Heart right ventricle (tissue), 16 donors: ENCODE data around the gene PPIE. TPM values are rescaled to one million over a fixed set of nuclear protein-coding genes. Genes with fewer than 3 reads are reported as not detected.

ENCODE experiments used
- ATAC-seq, 8 donors: fragments of 200-7000 bp; cut with Tn5 transposase; one replicate each; pipeline ENCODE4 v1.9.1; 2020; ENCODE audit warnings: mild to moderate bottlenecking in 8 of 8, moderate library complexity in 8 of 8, moderate number of reproducible peaks in 1 of 8
- DNase-seq, 2 donors: peaks; one replicate each; pipeline ENCODE4 v3.0.0-alpha.2; 2020
- H3K27ac ChIP-seq, 10 donors: fragments of 200-600 bp; sonication (generic) in 2 of 10; one replicate each; pipeline versions ENCODE4 v1.5.0 to v1.8.0; 2020 to 2022; ENCODE audit warnings: mild to moderate bottlenecking in 3 of 10
- H3K27me3 ChIP-seq, 7 donors: fragments of 200-600 bp; one replicate each; pipeline ENCODE4 v1.8.0; 2021 to 2022; ENCODE audit warnings: mild to moderate bottlenecking in 2 of 7
- H3K36me3 ChIP-seq, 9 donors: fragments of 200-600 bp; sonication (generic) in 1 of 9; one replicate each; pipeline versions ENCODE4 v1.5.0 to v1.8.0; 2020 to 2022; ENCODE audit warnings: mild to moderate bottlenecking in 2 of 9
- H3K4me1 ChIP-seq, 9 donors: fragments of 200-600 bp; sonication (generic) in 1 of 9; one replicate each; pipeline versions ENCODE4 v1.5.0 to v1.8.0; 2020 to 2022; ENCODE audit warnings: mild to moderate bottlenecking in 4 of 9
- H3K4me3 ChIP-seq, 10 donors: fragments of 200-600 bp; sonication (generic) in 2 of 10; one replicate each; pipeline versions ENCODE4 v1.5.0 to v1.8.0; 2020 to 2022; ENCODE audit warnings: mild to moderate bottlenecking in 7 of 10, moderate library complexity in 2 of 10
- H3K9me3 ChIP-seq, 11 donors: fragments of 200-600 bp in 10 of 11; sonication (generic) in 2 of 11; one replicate each; pipeline versions ENCODE4 v1.5.0 to v1.8.0; 2013 to 2022; ENCODE audit warnings: mild to moderate bottlenecking in 2 of 11, control low read depth in 1 of 11, moderate library complexity in 1 of 11
- WGBS, 2 donors: extraction: QIAGEN DNeasy Blood & Tissue Kit; methylation state at CpG; one replicate each; pipeline ENCODE4 v1.1.7; 2013; ENCODE audit warnings: inconsistent platforms in 1 of 2; 5-methylcytosine and 5-hydroxymethylcytosine counted together
- intact Hi-C, 10 donors: fragments of 100-400 bp; cut with DNase I; formaldehyde crosslinking; loops; one replicate each; pipeline versions ENCODE4 v1.11.1 to v1.14.2; 2022
- polyA plus RNA-seq, 2 donors: library from polyadenylated mRNA; stranded (reverse); fragments of 200-250 nt; gene quantifications; one replicate each; pipeline ENCODE4 v1.2.3, GENCODE V29; 2013
- total RNA-seq, 10 donors: library from RNA; stranded (reverse); fragmentation: NEBNext Ultra II Directional in 3 of 10; extraction: Animal tissue kit (Norgen Biotek cat#: 25700) in 3 of 10; gene quantifications; one replicate each; pipeline versions ENCODE4 v1.2.1 to v1.2.4, GENCODE V29; 2021 to 2023
- TF ChIP-seq, protein P1 (sequence below), 9 donors: fragments of 200-600 bp; sonication (generic) in 2 of 9; IDR thresholded peaks; one replicate each; pipeline versions ENCODE4 v1.5.0 to v1.8.0; 2021 to 2022; ENCODE audit warnings: antibody characterized with exemption in 9 of 9, mild to moderate bottlenecking in 5 of 9, moderate library complexity in 1 of 9
- donor health status: Arrhythmogenic right ventricular cardiomyopathy.
- donor health status: ischemic (EF 13 %, LVEDD 7.1; RV severe dilation, severe dysfunction).
- donor health status: healthy with polysubstance abuse.
- donor health status: DM: no; HTN: yes; CAD: no.
- donor health status: DM: no; HTN: no; CAD: no.
- donor health status: ischemic (EF 25% LVEDD 6.9; RV normal size, moderate dysfunction).
- donor health status: ischemic (EF 25% LVEDD 5.7; RV mildly dilated, moderate dysfunction).
- donor health status: healthy.
- donor health status: DM: yes; HTN: yes; CAD: no.
- donor health status: Ischemic cardiomyopathy.
- donor health status: ischemic (EF 35%, LVEDD 5.7; RV mildly dilated, moderate dysfunction).
- donor health status: nonischemic (EF 11% LVEDD 7.7; RV severe dilation, severe dysfunction).
- donor health status: DM: yes; HTN: yes; CAD: no.
- donor health status: PGD.
- donor health status: ischemic (EF 29% LVEDD 5.4; RV normal size, mild dysfunction).
- donor health status: nonischemic (EF 23%, LVEDD 6.1; RV moderate dilation, normal function).

PPIE gene
- total and polyA plus RNA-seq, 12 donors, result 28.0 to 49.5 (median 31.3) TPM

DNA sequence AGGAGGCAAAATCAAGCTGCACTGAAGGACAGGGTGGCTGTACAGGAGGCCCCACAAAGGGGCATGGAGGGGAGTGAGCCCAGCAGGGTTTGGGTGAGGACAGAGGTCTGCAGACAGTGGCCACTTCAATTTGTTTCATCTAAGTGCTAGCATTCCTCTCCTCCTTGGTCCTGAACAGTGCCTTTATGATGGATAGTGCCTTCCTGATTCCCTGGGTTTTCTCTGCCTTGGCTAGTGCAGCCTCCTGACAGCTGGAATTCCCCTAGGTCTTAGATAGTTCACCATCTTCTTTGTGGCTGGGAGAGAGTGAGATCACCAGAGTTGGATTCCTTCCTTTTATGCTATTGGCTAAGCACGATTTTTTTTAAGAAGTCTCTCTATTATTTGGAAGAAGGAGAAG lies 43.7 kb upstream of the PPIE start:
- DNase-seq (no peak), ATAC-seq (no peak)
- peaks cover 0 to 21% (median 16%) of the 10 kb centered on the region in 9 donors for H3K4me1 ChIP-seq
- WGBS, 2 donors, result 12 to 20% methylated on average over 1 of the region's 1 CpG
- no peak overlapping the region for H3K27ac ChIP-seq
- no peaks in the 10 kb centered on the region for H3K36me3 ChIP-seq
- H3K4me3 ChIP-seq, result no peak overlapping the region
- TF ChIP-seq, protein P1, sequence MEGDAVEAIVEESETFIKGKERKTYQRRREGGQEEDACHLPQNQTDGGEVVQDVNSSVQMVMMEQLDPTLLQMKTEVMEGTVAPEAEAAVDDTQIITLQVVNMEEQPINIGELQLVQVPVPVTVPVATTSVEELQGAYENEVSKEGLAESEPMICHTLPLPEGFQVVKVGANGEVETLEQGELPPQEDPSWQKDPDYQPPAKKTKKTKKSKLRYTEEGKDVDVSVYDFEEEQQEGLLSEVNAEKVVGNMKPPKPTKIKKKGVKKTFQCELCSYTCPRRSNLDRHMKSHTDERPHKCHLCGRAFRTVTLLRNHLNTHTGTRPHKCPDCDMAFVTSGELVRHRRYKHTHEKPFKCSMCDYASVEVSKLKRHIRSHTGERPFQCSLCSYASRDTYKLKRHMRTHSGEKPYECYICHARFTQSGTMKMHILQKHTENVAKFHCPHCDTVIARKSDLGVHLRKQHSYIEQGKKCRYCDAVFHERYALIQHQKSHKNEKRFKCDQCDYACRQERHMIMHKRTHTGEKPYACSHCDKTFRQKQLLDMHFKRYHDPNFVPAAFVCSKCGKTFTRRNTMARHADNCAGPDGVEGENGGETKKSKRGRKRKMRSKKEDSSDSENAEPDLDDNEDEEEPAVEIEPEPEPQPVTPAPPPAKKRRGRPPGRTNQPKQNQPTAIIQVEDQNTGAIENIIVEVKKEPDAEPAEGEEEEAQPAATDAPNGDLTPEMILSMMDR (IDR thresholded peaks at IDR 0.05), result no peak
- peaks cover 11 to 63% (median 38%) of the 10 kb centered on the region in 7 donors for H3K27me3 ChIP-seq
- H3K9me3 ChIP-seq, result no peaks in the 10 kb centered on the region
- intact Hi-C loops, result no loop called here

DNA sequence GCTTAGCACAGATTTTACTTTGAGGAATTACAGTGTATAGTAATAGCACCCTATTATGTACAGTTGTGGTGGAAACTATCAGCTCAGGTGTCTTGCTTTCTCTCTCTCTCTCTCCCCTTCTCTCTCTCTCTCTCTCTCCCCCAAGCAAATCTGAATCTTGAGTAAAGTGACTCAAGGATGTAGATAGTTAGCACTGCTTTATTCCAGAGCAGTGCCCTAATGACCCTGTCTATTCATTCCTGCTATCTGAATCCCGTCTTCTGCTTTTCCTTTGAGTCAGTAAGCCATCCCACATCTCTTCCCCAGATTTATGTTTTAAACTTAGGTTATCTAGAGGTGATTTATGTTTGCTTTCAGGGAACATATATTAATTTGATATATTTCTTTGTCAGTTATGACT lies 42.2 kb upstream of the PPIE start:
- H3K36me3 ChIP-seq, result no peaks in the 10 kb centered on the region
- H3K9me3 ChIP-seq, result no peaks in the 10 kb centered on the region
- no peak overlapping the region for H3K4me3 ChIP-seq
- intact Hi-C loops, result no loop called here
- no peak for ATAC-seq
- no peak for DNase-seq
- TF ChIP-seq, protein P1 (IDR thresholded peaks at IDR 0.05), result no peak
- H3K27me3 ChIP-seq, result peaks cover 7 to 49% (median 26%) of the 10 kb centered on the region in 7 donors
- H3K27ac ChIP-seq, result no peak overlapping the region
- WGBS, 2 donors, result 52 to 69% methylated on average over 1 of the region's 1 CpG
- H3K4me1 ChIP-seq, result peaks cover 0 to 19% (median 11%) of the 10 kb centered on the region in 9 donors

DNA sequence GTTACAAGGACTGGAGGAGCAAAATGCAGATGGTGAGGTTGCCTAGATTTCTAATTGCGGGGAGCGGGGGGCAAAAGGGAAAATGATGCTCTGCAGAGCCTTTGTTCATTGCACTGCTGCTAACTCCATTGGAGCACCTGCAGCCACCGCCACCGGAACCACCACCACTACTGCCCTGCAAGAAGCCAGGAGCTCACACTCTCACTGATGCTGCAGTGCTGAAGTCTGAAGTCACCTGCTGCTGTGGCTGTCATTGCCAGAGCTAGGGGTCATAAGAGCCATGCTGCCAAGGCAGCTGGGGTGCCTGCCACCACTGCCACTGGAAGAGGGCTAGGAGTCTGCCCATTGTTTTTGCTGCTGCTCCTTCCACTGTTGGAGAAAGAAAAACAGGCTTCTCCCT lies 40.1 kb upstream of the PPIE start:
- intact Hi-C loops, result no loop called here
- WGBS, 2 donors, result 89 to 90% methylated on average over 4 of the region's 4 CpGs

DNA sequence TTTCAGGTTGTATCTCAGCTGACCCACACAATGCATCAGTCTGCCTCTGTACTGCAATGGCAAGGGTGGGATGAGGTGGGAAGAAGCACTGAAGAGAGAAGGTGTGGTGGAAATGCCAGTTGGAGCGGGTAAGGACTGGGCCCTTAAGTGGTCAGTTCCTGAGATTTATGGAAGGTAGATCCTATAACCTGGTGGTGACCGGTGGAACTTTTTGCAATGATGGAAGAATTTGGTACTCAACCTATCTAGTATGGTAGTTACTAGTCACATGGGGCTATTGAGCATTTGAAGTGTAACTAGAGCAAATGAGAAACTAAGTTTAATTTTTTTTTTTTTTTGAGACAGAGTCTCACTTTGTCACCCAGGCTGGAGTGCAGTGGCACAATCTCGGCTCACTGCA lies 39.3 kb upstream of the PPIE start:
- no peak for DNase-seq
- H3K4me1 ChIP-seq, result peaks cover 0 to 14% (median 7%) of the 10 kb centered on the region in 9 donors
- no peak overlapping the region for H3K27ac ChIP-seq
- intact Hi-C loops, result no loop called here
- WGBS, 2 donors, result 93 to 96% methylated on average over 2 of the region's 3 CpGs
- no peak for ATAC-seq
- TF ChIP-seq, protein P1 (IDR thresholded peaks at IDR 0.05), result peak in 1 of 9 donors; percentile 11
- H3K36me3 ChIP-seq, result no peaks in the 10 kb centered on the region
- H3K9me3 ChIP-seq, result no peaks in the 10 kb centered on the region
- H3K4me3 ChIP-seq, result no peak overlapping the region
- peaks cover 0 to 20% (median 0%) of the 10 kb centered on the region in 7 donors for H3K27me3 ChIP-seq

More for the DNA sequence above, 40.1 kb upstream of the PPIE start:
- Histone ChIP-seq H3K36me3 (no peaks in the 10 kb centered on the region), H3K4me3 (no peak overlapping the region), H3K27ac (no peak overlapping the region), H3K27me3 (peaks cover 0 to 28% (median 4%) of the 10 kb centered on the region in 7 donors), H3K4me1 (peaks cover 0 to 14% (median 7%) of the 10 kb centered on the region in 9 donors), H3K9me3 (no peaks in the 10 kb centered on the region)
- TF ChIP-seq, protein P1 (IDR thresholded peaks at IDR 0.05), result no peak
- ATAC-seq (no peak), DNase-seq (no peak)
